HG02943 (cell line): Measurements from ENCODE around the gene PDAP1.
"Not testable (repeated sequence)": the region's sequence is repeated elsewhere in the genome, so short reads cannot be mapped to it uniquely, and the experiment has no call there.

Source experiments
- ATAC-seq: cut with Tn5 transposase; IDR thresholded peaks from one replicate; pipeline ENCODE4 v1.9.1; 2021; ENCODE audit warnings: mild to moderate bottlenecking, low read depth, moderate library complexity; ENCODE audit not compliant: unreplicated experiment

PDAP1 gene

DNA sequence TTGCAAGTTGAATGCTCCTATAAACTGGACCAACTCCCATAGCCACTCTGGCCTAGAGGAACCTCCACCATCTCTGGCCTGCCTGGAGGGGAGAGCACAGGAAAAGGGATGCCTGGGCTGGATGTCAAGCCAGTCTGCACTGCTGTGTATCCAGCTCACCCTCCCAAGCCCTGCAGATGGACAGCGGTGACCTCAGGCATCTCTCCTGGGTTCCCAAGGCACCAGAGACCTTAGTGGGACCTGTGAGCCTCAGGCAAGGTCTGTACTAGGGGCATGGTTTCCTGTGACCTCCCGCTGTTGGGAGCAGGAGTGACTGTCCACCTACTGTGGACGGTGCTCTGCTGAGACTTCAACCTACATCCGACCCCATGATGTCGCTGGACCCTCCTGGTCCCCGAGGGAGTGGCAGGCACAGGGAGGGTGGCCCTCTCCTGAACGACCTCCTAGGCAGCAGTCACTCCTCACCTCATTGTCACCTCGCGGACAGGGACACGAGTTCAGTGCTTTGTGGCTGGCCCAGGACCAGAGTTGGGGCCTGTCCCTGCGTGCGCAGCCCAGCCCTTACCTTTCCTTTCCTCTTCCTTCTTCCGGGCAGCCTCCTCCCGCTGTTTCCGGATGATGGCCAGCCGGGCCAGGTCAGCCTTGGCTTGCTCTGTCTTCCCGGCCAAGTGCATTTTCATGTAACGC is 11.0 kb downstream of the PDAP1 start:
- no peak for ATAC-seq

DNA sequence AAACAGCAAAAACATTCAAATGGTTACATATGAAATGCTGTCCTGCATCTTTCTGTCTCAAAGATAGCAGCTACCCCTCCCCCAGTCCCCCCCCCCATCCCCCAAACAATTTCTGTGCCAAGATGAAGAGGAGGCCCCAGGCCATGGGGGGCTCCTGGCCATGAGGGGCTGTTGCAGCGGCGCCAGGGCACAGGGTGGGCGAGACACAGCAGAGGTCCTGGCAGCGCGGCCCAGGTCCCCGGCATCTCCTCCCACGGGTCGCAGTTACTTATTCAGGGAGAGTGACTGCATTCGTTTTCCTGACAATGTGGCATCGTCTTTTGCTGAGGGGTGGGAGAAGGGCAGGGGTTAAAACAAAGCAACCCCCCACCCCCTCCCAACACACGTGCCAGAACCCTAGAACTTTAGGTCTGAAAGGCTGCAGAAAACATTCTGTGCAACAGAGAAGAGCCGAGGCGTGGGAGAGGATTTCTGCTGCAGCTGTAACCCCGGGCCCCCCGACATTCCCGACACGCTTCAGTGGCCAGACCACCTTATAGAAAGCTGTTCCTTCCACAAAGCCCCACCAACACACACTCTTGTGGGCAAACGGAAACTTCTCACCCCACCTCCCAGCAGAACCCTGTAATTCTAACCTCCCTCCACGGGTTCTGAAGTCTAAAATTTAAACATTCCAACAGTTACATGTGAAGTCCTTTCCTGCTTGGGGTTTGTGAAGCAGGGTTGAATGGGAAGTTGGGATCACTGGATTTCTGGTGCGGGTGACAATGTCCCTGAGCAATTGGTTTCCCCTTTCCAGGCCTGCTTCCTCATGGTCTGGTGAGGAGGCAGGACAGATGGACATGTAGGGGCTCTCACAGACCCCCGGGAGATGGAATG is 11.7 kb downstream of the PDAP1 start:
- no peak for ATAC-seq

- ATAC-seq, result no peak
Measured at GRCh38 chr7:99395616-99396327, 12.6 kb downstream of the PDAP1 start.

DNA sequence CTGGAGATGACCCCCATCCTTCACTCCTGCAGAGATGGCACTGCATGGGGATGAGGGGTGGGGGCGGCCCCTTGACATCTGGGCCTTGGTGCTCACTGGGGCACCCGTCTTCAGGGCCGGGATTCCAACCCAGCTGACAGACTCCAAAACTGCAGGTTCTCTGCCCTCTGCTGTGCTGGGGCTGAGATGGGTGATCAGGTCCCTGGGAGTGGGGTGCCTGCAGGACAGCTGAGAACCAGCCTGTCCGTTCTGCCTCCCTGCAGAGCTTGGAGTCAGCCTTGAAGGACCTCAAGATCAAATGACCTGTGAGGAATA is 14.3 kb downstream of the PDAP1 start:
- ATAC-seq, result no peak

GRCh38 chr7:99393355-99394187 is 14.8 kb downstream of the PDAP1 start:
- ATAC-seq, result no peak

DNA sequence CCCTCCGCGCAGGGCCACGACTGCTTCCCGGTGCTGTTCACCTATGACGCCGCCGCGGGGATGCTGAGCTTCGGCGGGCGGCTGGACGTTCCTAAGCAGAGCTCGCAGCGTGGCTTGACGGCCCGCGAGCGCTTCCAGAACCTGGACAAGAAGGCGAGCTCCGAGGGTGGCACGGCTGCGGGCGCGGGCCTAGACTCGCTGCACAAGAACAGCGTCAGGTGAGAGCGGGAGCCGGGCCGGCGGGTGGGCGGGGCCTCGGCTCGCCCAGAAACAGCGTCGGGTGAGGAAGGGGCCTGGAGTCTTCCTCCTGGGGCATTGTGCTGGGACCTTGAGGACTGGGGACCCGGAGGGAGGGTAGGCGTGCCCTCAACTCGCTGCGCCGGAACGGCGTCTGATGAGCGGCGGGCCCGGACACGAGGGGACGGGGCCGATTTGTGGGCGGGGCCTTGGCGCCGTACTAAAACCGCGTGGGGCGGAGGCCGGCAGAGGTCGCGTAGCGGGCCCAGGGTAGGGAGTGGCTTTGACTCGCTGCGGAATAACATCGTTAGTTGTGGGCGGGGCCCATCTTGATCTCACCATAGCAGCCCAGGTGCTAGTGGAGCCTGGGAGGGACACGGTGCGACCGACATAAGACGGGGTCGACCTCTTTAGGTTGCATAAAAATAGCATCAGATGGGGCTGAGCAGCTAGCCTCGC is 15.6 kb downstream of the PDAP1 start:
- ATAC-seq, result no peak

- ATAC-seq, result no peak
Measured at GRCh38 chr7:99392046-99392445, 16.4 kb downstream of the PDAP1 start.

DNA sequence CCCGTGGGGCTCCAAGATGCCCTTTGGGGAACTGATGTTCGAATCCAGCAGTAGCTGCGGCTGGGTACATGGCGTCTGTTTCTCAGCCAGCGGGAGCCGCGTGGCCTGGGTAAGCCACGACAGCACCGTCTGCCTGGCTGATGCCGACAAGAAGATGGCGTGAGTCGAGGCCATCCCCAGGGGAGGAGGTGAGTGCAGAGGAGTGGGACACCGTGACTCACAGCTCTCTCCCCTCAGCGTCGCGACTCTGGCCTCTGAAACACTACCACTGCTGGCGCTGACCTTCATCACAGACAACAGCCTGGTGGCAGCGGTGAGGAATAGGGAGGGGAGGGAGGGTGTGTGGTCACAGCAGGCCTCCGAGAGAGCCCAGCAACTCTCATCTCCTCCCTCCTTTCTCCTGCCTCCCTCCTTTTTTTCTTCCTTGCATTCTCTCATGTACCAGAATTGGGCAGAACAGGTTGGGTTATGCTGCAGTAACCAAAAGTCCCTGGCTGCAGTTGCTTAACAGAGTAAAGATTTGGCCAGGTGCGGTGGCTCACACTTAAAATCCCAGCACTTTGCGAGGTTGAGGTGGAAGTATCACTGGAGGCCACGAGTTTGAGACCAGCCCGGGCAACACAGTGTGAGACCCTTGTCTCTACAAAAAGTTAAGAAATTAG is 17.3 kb downstream of the PDAP1 start:
- no peak for ATAC-seq

GRCh38 chr7:99389772-99390171 is 18.6 kb downstream of the PDAP1 start:
- no peak for ATAC-seq

- no peak for ATAC-seq
Measured at GRCh38 chr7:99387912-99388311, 20.5 kb downstream of the PDAP1 start.

GRCh38 chr7:99387239-99387635 is 21.2 kb downstream of the PDAP1 start:
- not testable (repeated sequence) for ATAC-seq

- no peak for ATAC-seq
Measured at GRCh38 chr7:99386584-99387238, 21.7 kb downstream of the PDAP1 start.

- ATAC-seq, result no peak
Measured at GRCh38 chr7:99385564-99385963, 22.8 kb downstream of the PDAP1 start.

GRCh38 chr7:99384523-99384922 is 23.9 kb downstream of the PDAP1 start:
- no peak for ATAC-seq

- no peak for ATAC-seq
Measured at GRCh38 chr7:99383791-99384370, 24.5 kb downstream of the PDAP1 start.

DNA sequence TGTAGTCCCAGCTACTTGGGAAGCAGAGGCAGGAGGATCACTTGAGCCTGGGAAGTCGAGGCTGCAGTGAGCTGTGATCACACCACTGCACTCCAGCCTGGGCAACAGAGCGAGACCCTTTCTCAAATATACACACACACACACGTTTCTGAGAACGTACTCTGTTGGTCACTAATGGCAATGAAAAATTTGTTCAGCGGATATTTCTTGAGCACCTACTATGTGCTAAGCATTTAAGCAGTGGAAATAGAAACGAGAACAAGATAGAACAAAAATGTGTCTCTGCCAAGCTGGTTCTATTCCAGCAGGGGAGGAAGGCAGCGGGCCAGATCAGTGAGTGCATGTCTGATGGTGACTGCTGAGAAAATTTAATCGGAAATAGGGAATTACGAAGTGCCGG is 25.2 kb downstream of the PDAP1 start:
- no peak for ATAC-seq

DNA sequence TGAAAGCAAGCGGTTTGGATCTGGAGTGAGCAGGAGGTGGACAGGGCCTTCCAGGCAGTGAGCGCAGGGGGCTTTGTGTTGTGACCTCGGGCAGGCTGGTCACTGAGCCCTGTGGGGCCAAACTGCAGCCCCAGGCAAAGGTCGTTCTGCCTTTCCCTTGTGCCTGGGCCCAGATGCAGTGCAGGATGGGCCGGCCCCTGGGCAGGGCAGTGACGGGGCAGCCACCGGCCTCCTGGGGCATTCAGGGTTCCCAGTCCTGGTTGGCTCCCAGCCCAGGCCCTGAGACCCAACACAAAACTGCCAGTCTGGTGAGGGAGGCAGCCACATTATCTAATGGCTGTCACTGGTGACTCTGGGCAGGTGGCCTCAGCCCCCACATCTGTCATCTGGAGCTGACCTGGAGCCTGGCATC is 26.7 kb downstream of the PDAP1 start:
- no peak for ATAC-seq

- peak; percentile 79 for ATAC-seq
Measured at GRCh38 chr7:99380823-99381663, 27.4 kb downstream of the PDAP1 start.
